Measurements from ENCODE around the gene MT1G.

- TF ChIP-seq CTCF (conservative IDR thresholded peaks at IDR 0.05; ENCODE audit: low read depth, low read length) (no peak), EZH2 (IDR thresholded peaks at IDR 0.05; ENCODE audit: low read length, unreplicated experiment) (no peak), EZH2phosphoT487 (IDR thresholded peaks at IDR 0.05; ENCODE audit: borderline replicate concordance, low read length) (no peak)
These were observed 21.3 kb upstream of the MT1G start for GRCh38 chr16:56689171-56689570.
